Stimulated activated CD4-positive, alpha-beta T cell treated with anti-CD3 and anti-CD28 coated beads, Interleukin-4, amount 100 ng/mL, for 24 hours (primary cell): ENCODE data around the gene SYCE1.
"Not testable (repeated sequence)": the region's sequence is repeated elsewhere in the genome, so short reads cannot be mapped to it uniquely, and the experiment has no call there.

Experiments used
- DNase-seq: peaks from one replicate; pipeline ENCODE4 v3.0.0-alpha.2; 2020

SYCE1 gene

GRCh38 chr10:133555521-133555920 lies 9.9 kb downstream of the SYCE1 start:
- DNase-seq: no peak

DNA sequence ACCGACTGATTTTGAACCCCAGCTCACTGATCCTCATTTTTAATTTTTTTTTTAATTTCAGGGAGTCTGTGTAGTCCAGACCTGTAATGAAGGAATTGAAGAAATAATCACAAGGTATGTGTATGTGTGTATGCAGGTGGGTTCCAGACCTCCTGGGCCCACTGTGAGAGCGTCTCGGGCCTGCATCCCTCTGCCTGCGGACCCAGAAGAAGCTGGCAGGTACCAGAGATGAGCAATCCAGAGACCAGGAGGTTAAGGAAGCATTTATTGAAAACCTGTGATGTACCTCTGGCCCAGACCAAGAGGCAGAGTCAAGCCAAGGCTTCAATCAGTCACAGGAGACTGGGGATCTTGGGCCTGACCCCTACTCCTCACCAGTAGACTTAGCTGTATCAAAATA lies 10.8 kb downstream of the SYCE1 start:
- DNase-seq: no peak

GRCh38 chr10:133544506-133544905 lies 20.9 kb downstream of the SYCE1 start:
- no peak for DNase-seq

DNA sequence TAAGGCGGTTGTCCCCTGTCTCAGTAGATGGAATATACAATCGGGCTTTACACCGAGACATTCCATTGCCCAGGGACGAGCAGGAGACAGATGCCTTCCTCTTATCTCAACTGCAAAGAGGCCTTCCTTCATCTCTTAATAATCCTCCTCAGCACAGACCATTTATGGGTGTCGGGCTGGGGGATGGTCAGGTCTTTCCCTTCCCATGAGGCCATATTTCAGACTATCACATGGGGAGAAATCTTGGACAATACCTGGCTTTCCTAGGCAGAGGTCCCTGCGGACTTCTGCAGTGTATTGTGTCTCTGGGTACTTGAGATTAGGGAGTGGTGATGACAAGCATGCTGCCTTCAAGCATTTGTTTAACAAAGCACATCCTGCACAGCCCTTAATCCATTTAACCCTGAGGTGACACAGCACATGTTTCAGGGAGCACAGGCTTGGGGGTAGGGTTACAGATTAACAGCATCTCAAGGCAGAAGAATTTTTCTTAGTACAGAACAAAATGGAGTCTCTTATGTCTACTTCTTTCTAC lies 23.9 kb downstream of the SYCE1 start:
- DNase-seq: not testable (repeated sequence)

DNA sequence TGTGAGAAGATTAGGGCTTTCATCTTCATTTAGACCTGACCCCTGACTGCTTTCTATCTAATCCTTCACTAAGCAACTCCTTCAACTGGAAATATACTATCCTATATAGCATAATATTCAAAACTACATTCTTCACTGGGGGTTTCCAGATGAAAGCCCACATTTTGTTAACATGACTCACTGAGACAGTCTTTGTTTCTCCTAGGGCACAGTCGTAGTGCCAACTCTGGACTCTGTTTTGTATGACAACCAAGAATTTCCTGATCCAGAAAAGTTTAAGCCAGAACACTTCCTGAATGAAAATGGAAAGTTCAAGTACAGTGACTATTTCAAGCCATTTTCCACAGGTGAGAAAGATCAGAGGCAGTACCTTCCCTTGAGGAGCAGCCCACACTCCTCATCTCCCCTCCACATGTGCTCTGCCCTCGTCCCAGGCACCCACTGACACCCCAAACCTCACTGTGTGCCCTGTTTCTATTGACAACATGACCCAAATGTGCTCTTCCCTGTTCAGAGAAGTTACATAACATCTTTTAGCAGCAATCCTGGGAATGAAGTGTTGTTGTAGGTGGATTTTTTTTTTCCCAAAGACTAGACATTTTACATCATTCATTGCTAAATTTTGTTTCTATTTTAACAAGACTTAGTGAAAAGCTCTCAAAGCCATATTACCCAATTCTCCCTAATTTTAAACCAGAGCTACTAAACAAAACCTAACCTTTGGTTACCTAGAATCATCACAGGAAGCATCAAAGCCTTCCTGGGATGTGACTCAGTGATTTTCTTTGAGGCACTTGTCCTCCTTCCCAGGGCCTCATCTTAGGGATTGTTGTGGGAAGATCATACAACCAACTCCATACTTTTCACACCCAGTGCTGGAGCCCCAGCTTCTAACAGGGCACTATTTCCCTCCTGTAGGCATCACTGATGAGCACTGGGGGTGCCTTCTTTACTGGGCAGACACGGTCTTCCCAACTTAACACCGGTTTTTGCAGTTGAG lies 27.5 kb downstream of the SYCE1 start:
- no peak for DNase-seq

DNA sequence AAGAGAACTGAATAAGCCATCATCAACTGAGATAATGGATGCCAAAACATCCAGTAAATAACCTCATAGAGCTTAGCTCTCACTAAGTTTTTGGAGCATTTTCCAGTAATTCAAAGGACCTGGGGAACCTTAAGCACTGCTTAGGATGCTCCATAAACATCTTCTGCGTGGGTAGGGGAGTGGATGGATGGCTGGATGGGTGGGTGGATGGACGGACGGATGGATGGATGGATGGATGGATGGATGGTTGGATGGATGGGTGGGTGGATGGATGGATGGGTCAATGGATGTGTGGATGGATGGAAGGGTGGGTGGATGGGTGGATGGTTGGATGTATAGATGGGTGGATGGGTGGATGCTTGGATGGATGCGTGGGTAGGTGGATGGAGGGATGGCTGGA lies 29.2 kb downstream of the SYCE1 start:
- DNase-seq: no peak

GRCh38 chr10:133534417-133534816 lies 31.0 kb downstream of the SYCE1 start:
- DNase-seq: no peak

DNA sequence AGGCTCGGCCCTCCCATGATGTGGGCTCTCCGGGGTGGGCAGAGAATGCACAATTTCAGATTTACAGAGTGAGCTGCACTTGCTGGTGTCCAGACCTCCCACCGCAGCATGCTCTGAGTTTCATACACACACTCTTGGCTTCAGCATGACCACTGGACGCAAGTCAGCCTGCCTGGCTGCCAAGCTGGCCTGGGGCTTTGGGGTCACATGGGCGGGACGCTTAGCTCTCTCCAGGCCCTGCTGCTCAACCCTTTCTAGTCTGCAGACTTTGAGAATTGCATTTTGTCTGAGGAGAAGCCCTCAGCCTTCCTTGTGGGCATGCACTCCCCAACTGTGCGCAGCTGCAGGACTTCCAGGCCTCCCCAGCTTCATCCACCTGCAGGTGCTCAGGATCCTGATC lies 32.5 kb downstream of the SYCE1 start:
- no peak for DNase-seq

- DNase-seq: no peak
Measured at GRCh38 chr10:133530506-133530905, 34.9 kb downstream of the SYCE1 start.

DNA sequence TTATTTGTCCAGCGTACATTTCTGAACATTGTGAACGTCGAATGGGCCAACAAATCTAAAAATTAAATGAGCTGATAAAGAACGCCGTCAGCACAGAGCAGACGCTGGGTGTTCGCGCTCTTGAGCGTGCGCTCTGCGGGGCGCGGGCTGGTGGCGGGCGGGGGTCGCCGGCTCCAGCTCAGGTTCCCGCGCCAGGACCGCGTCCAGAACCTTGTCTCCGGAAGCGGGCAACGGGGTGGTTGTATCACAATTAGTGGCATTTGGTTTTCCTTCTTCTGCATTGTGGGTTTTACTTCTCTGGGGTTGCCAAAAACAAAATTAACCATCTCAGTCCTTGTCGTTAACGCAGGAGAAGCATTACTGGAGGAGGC lies 35.8 kb downstream of the SYCE1 start:
- DNase-seq: no peak

DNA sequence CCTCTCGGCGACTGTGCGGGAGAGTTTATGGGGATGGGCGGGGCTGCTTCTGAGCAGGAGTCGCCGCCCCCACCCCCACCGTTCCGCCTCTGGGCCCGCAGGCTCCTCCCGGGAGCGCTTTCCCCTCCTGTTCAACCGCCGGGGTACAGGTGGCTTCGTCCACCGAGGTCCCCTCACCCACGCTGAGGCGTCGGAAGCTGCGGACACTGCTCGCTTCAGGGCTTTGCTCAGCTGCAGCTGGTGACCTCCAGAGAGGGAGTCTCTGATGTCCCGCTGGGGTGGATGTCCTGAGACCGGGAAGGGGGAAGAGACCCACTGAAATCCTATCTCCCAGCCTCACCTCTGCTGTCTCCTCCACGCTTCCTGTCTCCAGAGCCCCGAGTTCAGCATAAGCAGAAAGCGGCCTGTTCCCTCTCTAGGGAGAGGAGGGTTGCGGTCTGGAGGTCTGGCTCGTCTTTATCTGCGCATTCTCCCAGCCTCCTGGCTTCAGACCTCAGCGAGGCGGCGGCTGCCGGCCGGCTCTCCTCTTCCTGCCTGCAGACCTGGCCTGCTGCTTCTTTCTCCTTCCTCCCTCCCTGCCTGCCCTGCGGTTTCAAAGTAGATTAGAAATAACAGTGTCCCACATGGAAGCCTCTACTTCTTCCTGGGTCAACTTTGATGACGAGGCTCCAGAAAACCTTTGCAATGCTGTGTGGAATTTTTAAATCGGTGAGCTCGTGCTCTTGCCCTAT lies 36.4 kb downstream of the SYCE1 start:
- DNase-seq: no peak

GRCh38 chr10:133528296-133528844 lies 37.0 kb downstream of the SYCE1 start:
- no peak for DNase-seq

DNA sequence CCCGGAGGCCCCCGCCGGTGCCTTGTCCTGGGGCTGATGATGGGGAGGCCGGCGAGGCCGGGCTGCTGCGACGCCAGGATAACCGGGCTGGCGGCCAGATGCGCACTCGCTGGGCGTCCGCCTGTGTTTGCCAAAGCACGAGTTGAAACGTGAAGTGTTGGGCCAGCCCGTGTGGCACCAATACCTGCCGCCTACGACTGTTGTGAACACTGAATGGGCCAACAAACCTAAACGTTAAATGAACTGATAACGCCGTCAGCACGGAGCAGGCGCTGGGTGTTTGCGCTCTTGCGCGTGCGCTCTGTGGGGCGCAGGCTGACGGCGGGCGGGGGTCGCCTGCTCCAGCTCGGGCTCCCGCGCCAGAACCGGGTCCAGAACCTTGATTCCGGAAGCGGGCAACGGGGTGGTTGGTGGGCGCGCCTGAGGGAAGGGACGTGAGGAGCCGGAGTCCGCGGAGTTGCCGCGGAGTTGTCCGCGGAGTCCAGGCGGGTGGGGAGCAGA lies 37.6 kb downstream of the SYCE1 start:
- DNase-seq: no peak

DNA sequence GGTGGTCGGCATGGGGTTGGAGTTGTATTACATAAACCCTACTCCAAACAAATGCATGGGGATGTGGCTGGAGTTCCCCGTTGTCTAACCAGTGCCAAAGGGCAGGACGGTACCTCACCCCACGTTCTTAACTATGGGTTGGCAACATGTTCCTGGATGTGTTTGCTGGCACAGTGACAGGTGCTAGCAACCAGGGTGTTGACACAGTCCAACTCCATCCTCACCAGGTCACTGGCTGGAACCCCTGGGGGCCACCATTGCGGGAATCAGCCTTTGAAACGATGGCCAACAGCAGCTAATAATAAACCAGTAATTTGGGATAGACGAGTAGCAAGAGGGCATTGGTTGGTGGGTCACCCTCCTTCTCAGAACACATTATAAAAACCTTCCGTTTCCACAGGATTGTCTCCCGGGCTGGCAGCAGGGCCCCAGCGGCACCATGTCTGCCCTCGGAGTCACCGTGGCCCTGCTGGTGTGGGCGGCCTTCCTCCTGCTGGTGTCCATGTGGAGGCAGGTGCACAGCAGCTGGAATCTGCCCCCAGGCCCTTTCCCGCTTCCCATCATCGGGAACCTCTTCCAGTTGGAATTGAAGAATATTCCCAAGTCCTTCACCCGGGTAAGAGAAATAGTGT lies 38.3 kb downstream of the SYCE1 start, which contains the start of gene CYP2E1:
CYP2E1 (plus strand) TSS at position 407 of the 632 bp plus-strand sequence; CDS start at position 440, 33 bp downstream.
- no peak for DNase-seq

- DNase-seq: no peak
Measured at GRCh38 chr10:133525444-133525843, 39.9 kb downstream of the SYCE1 start.

DNA sequence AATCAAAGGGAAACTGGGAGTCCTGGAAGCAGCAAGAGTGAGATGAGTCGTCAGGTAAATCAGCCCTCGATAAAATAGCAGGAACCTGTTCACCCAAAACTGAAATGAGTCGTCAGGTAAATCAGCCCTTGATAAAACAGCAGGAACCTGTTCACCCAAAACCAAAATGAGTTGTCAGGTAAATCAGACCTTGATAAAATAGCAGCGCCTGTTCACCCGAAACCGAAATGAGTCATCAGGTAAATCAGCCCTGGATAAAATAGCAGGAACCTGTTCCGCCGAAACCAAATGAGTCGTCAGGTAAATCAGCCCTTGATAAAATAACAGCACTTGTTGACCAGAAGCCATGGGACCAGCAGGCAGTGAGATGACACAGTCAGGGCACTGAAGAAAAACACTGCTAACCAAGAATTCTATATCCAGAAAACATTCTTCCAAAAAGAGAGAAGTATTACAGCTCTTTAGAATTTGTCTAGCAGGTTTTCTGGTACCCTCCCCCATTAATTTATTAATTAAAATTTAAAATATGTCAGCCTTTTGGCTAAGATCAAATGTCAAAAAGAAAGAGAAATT lies 41.7 kb downstream of the SYCE1 start:
- DNase-seq: no peak

DNA sequence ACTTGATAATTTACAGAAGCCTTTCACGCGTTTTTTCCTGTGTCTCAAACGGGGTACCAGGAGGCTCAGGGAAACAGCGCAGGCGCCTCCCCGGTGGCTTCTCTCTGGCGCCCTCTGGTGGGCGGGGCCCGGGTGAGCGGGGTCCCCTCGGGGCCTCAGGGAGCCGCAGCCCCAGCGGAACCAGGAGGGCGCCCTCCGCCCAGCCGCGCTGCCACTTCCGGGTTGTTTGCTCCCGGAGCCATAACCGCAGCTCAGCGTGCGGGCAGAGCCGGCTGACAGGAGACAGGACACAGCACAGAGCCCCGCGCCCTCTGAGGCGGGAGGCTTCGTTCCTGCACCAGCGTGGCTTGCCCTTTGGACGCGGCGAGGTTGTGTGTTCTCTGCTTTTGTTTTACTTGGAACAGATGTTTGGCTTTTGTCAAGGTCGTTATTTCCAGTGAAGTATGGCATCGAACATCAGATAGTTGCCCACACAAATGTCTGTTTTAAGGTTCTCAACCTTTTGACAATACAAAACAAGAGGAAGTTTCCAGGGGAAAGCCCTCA lies 45.1 kb downstream of the SYCE1 start:
- DNase-seq: peak; percentile 94

DNA sequence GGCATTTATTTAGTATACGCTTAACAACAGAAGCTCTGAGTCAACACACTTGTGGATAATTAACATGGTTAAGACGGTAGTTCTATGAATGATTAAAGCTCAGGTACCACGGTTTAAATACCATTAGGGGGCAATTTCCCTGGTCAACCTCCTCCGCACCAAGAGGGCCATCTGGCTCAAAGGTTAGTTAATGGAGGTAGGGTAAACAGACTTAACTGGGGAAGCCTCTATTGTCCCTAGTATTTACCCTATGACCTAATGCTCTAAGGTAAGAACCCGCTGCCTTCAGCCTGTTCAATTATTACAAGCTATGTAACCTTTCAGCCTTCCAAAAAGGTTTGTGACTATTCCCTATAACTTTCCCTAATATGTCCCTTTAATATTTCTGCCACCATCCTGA lies 46.9 kb downstream of the SYCE1 start:
- not testable (repeated sequence) for DNase-seq

DNA sequence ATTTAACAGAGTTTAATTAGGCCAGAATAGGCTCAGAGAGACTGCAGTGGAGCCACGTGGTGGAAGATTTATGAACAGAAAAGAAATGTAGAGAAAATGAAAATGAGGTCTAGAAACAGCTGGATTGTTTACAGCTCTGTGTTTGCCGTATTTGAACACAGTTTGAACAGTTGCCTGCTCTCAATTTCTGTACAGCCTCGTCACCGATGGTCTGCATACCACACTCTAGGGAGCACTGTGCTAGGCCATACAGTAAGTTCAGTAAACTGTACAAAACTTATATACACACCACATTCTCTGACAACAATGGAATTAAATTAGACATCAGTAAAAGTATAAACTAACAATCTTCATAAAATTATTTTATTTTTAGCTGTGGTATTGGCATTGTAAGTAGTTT lies 49.3 kb downstream of the SYCE1 start:
- no peak for DNase-seq

DNA sequence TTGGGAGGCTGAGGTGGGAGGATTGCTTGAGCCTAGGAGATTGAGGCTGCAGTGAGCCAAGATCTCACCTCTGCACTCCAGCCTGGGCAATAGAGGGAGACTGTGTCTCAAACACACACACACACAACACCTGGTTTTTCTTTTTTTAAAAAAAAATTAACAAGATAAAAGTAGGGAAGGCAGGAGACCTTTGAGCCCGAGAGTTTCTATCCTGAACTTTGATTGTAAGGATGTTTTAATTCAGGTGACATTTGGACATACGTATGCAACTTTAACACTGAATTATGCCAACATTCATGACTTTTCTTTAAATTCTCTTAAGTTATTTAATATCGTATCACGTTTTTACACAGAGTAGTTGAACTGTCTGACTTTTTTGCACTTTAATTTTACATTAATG lies 49.9 kb downstream of the SYCE1 start:
- no peak for DNase-seq

DNA sequence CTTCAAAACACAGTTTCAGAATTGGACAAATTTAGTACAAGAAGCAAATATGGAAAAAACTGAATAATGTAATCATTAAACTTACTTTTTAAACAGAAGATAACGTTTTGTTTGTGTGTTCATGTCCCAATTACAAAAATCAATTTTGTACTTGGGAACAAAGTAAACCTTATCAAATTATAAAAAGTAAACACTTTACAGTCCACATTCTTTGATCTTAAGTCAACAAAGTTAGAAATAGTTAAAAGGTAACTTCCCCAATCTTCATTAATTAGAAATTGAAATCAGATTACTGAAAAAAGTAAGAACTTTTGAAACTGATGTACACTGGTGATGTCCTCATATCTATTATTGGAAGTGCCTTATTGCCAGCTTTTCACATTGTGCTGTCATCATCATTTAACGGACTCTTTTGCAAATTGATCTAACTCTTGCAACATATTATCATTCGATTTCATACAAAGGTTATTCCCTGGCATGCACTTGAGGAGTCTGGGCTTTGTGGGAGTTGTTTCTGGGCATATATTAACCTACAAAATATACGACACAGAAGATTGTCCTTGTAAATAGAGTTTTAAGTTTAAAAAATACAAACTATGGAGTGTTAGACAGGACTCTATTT lies 53.4 kb downstream of the SYCE1 start:
- DNase-seq: no peak

GRCh38 chr10:133511408-133511807 lies 54.0 kb downstream of the SYCE1 start:
- DNase-seq: no peak
